SK-N-SH treated with all-trans-retinoic acid at 6 μM for 48 hours (cell line): ENCODE measurements around the gene THAP10.
"Not testable (repeated sequence)": the region's sequence is repeated elsewhere in the genome, so short reads cannot be mapped to it uniquely, and the experiment has no call there.

Experiments
- ARNTL ChIP-seq: fragments of 450-650 bp; formaldehyde crosslinking; IDR thresholded peaks from 2 replicates; pipeline ENCODE4 v1.5.0; 2020; ENCODE audit warnings: low read depth, mild to moderate bottlenecking, moderate library complexity, borderline replicate concordance
- BACH2 ChIP-seq: fragments of 250-450 bp; sonication (Bioruptor Pico); IDR thresholded peaks from 2 replicates; pipeline ENCODE4 v1.9.0; 2021; ENCODE audit warnings: mild to moderate bottlenecking, borderline replicate concordance
- CREB5 ChIP-seq: fragments of 250-450 bp; sonication (Bioruptor Pico); IDR thresholded peaks from 2 replicates; pipeline ENCODE4 v1.5.1; 2020; ENCODE audit warnings: low read depth, mild to moderate bottlenecking, moderate library complexity
- ESRRG ChIP-seq: fragments of 250-450 bp; sonication (Bioruptor Pico); IDR thresholded peaks from 2 replicates; pipeline ENCODE4 v1.6.1; 2021; ENCODE audit warnings: mild to moderate bottlenecking
- PATZ1 ChIP-seq: fragments of 250-450 bp; sonication (Bioruptor Pico); IDR thresholded peaks from 2 replicates; pipeline ENCODE4 v1.8.0; 2020; ENCODE audit warnings: mild to moderate bottlenecking, moderate library complexity, borderline replicate concordance
- POU6F1 ChIP-seq: fragments of 250-450 bp; sonication (Bioruptor Pico); IDR thresholded peaks from 2 replicates; pipeline ENCODE4 v1.8.0; 2021; ENCODE audit warnings: low read depth, mild to moderate bottlenecking, moderate library complexity, borderline replicate concordance
- PPARA ChIP-seq: fragments of 250-450 bp; sonication (Bioruptor Pico); IDR thresholded peaks from 2 replicates; pipeline ENCODE4 v1.5.0; 2020; ENCODE audit warnings: mild to moderate bottlenecking, borderline replicate concordance
- RARB ChIP-seq: fragments of 250-450 bp; sonication (Bioruptor Pico); IDR thresholded peaks from 2 replicates; pipeline ENCODE4 v1.8.0; 2021; ENCODE audit warnings: mild to moderate bottlenecking, moderate library complexity
- SNAI2 ChIP-seq: fragments of 250-450 bp; sonication (Bioruptor Pico); IDR thresholded peaks from 2 replicates; pipeline ENCODE4 v1.5.0; 2020; ENCODE audit warnings: mild to moderate bottlenecking, moderate library complexity
- TCF4 ChIP-seq: fragments of 250-450 bp; sonication (Bioruptor Pico); IDR thresholded peaks from 2 replicates; pipeline ENCODE4 v1.8.0; 2021; ENCODE audit warnings: mild to moderate bottlenecking, moderate library complexity, borderline replicate concordance
- ZC3H10 ChIP-seq: fragments of 250-450 bp; sonication (Bioruptor Pico); IDR thresholded peaks from 2 replicates; pipeline ENCODE4 v1.5.1; 2021; ENCODE audit warnings: mild to moderate bottlenecking, moderate library complexity
- ZFP3 ChIP-seq: fragments of 250-450 bp; sonication (Bioruptor Pico); IDR thresholded peaks from 2 replicates; pipeline ENCODE4 v1.5.0; 2020; ENCODE audit warnings: mild to moderate bottlenecking, moderate library complexity
- ZNF565 ChIP-seq: fragments of 450-650 bp; formaldehyde crosslinking; conservative IDR thresholded peaks from 2 replicates; pipeline ENCODE4 v1.5.0; 2020; ENCODE audit warnings: low read depth, mild to moderate bottlenecking, moderate library complexity
- ZNF8 ChIP-seq: fragments of 450-650 bp; formaldehyde crosslinking; IDR thresholded peaks from 2 replicates; pipeline ENCODE4 v1.5.0; 2020; ENCODE audit warnings: mild to moderate bottlenecking, moderate library complexity

- not testable (repeated sequence) for TF ChIP-seq CREB5; ZNF8 (CRISPR knock-in tag); ARNTL (CRISPR knock-in tag); ZFP3 (CRISPR knock-in tag); ZNF565 (CRISPR knock-in tag); PATZ1 (CRISPR knock-in tag); RARB; SNAI2 (CRISPR knock-in tag); PPARA (CRISPR knock-in tag); ESRRG; POU6F1 (CRISPR knock-in tag); BACH2 (CRISPR knock-in tag); TCF4 (CRISPR knock-in tag); ZC3H10 (CRISPR knock-in tag)
Observed at GRCh38 chr15:70858614-70859321, 33.5 kb downstream of the THAP10 start.
